ENCODE results near the gene SLC25A19.

The SLC25A19 gene

DNA sequence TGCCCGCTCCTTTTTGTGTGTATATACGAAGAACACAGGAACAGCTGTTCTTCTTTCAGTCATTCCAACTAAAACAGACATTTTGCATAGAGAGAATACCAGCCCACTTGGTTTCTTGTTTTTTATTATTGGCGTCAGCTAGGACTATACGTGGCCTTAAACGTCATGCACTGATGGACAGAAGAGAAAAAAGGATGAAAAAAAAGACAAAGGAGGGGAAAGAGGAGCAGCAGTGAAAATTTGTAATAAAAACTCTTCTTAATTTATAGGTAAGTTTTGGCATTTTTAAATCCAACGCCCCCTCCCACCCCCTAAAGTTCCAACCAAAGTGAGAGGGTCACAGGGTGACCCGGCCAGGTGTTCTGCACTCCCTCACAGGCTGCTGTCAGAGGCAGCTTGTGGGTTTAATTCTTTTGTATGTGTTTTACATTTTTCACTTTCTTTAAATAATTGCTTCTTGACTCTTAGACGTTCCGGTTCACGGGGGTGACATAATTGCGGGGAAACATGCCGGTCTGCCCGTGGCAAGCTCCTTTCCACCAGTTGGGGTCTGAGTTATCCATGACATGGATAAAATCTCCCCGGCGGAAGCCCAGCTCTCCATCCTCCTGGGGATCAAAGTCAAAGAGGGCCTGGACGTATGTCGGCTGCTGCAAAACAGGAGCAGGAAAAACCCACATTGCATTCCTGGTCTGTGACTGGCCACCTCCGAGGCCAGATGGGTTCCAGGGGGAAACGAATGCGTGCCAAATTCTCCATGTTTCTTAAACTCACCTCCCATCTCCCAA, 30.9 kb upstream of the SLC25A19 start:
- peaks cover 3% of the 10 kb centered on the region for H3K4me1 ChIP-seq
- H3K9ac ChIP-seq = no peak overlapping the region
- no peak overlapping the region for H3K4me3 ChIP-seq (ENCODE audit: low read depth, low read length)
- H3K36me3 ChIP-seq (ENCODE audit: control insufficient read depth, insufficient read depth, low read length) = no peaks in the 10 kb centered on the region
- peaks cover 15% of the 10 kb centered on the region for H3K79me2 ChIP-seq
- no peak overlapping the region for H2AFZ ChIP-seq
- no peaks in the 10 kb centered on the region for H3K9me3 ChIP-seq (ENCODE audit: control insufficient read depth, low read length)
- H3K4me2 ChIP-seq (ENCODE audit: low read length) = no peak overlapping the region
- H3K27ac ChIP-seq = no peak overlapping the region
- TF ChIP-seq, protein P1, sequence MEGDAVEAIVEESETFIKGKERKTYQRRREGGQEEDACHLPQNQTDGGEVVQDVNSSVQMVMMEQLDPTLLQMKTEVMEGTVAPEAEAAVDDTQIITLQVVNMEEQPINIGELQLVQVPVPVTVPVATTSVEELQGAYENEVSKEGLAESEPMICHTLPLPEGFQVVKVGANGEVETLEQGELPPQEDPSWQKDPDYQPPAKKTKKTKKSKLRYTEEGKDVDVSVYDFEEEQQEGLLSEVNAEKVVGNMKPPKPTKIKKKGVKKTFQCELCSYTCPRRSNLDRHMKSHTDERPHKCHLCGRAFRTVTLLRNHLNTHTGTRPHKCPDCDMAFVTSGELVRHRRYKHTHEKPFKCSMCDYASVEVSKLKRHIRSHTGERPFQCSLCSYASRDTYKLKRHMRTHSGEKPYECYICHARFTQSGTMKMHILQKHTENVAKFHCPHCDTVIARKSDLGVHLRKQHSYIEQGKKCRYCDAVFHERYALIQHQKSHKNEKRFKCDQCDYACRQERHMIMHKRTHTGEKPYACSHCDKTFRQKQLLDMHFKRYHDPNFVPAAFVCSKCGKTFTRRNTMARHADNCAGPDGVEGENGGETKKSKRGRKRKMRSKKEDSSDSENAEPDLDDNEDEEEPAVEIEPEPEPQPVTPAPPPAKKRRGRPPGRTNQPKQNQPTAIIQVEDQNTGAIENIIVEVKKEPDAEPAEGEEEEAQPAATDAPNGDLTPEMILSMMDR (IDR thresholded peaks at IDR 0.05) = no peak
- H3K27me3 ChIP-seq (ENCODE audit: control insufficient read depth, insufficient read depth, low read length) = no peaks in the 10 kb centered on the region

DNA sequence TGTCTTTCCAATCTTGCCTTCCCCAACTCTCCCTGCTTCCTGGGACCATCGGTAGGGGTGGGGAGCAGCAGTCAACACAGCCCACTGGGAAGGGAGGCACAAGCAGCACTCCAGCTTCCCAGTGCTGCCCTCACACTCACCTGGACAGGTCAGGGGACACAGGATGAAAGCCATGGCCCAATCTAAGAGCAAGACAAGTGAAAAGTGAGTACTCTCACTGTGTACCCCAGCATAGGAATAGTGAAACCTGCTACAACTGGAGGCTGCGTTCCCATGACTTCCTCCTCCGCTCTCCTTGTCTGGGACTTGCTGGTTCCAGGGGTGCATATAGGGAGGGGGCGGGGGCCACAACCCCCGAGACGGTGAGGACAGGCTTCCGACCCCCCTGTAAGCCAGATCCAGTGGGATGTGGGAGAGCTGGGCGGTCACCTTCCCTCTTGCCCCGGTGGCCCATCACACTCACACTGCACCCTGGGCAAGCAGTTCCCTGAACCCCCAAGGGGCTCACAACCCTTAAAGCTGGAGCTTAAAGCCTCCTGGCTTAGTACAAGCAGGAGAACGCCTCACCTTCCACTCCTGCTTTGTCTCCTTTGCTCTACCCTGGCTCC, 29.5 kb upstream of the SLC25A19 start:
- Histone ChIP-seq H3K9ac (no peak overlapping the region), H3K4me3 (ENCODE audit: low read depth, low read length) (no peak overlapping the region), H3K27me3 (ENCODE audit: control insufficient read depth, insufficient read depth, low read length) (no peaks in the 10 kb centered on the region), H3K27ac (no peak overlapping the region), H3K4me2 (ENCODE audit: low read length) (no peak overlapping the region), H2AFZ (no peak overlapping the region), H3K4me1 (peaks cover 3% of the 10 kb centered on the region), H3K79me2 (peaks cover 15% of the 10 kb centered on the region), H3K36me3 (ENCODE audit: control insufficient read depth, insufficient read depth, low read length) (no peaks in the 10 kb centered on the region), H3K9me3 (ENCODE audit: control insufficient read depth, low read length) (no peaks in the 10 kb centered on the region)
- TF ChIP-seq, protein P1 (IDR thresholded peaks at IDR 0.05) = no peak

DNA sequence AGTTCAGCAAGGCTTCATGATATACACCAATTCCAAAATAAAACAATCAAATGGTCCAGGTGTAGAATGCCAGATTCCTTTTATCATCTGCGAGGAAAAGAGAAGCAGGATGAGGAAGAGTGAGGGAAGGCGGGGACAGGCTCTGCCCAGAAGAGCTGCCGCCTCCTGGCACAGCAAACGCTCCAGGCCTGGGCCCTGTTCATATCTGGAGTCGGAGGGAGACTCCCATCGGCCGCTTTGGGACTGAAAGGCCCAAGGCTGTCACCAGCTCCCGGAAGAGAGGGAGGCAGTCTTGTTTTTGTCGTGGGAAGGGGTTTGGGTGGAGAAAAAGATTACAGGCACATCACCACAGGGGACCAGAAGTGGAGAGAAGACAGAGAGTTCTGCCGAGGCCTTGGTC, 29.0 kb upstream of the SLC25A19 start:
- no peaks in the 10 kb centered on the region for H3K27me3 ChIP-seq (ENCODE audit: control insufficient read depth, insufficient read depth, low read length)
- peaks cover 1% of the 10 kb centered on the region for H3K4me1 ChIP-seq
- H3K27ac ChIP-seq = no peak overlapping the region
- no peak overlapping the region for H3K9ac ChIP-seq
- TF ChIP-seq, protein P1 (IDR thresholded peaks at IDR 0.05) = no peak
- no peak overlapping the region for H2AFZ ChIP-seq
- no peak overlapping the region for H3K4me3 ChIP-seq (ENCODE audit: low read depth, low read length)
- H3K79me2 ChIP-seq = peaks cover 12% of the 10 kb centered on the region
- H3K36me3 ChIP-seq (ENCODE audit: control insufficient read depth, insufficient read depth, low read length) = no peaks in the 10 kb centered on the region
- no peaks in the 10 kb centered on the region for H3K9me3 ChIP-seq (ENCODE audit: control insufficient read depth, low read length)
- H3K4me2 ChIP-seq (ENCODE audit: low read length) = no peak overlapping the region

DNA sequence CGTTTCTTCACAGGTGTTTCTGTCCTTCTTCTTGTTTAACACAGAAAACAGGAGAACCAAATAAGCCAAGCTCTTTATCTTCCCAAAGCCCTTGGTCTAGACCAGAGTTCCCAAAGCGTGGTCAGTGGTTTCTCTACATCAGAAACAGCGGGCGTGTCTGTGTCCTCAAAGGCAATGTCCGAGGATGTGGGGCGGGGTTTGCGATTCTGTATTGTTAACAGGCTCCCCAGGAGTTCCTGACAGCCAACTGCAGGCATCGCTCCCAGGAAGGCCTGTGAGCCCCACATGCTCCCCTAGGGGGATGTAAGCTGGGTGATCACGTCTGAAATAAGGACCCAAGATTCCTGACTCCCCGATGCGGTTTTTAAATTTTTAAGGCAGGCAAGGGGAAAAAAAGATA, 28.4 kb upstream of the SLC25A19 start:
- peaks cover 11% of the 10 kb centered on the region for H3K79me2 ChIP-seq
- no peaks in the 10 kb centered on the region for H3K27me3 ChIP-seq (ENCODE audit: control insufficient read depth, insufficient read depth, low read length)
- H2AFZ ChIP-seq = no peak overlapping the region
- H3K27ac ChIP-seq = no peak overlapping the region
- H3K4me3 ChIP-seq (ENCODE audit: low read depth, low read length) = no peak overlapping the region
- H3K4me1 ChIP-seq = no peaks in the 10 kb centered on the region
- no peaks in the 10 kb centered on the region for H3K9me3 ChIP-seq (ENCODE audit: control insufficient read depth, low read length)
- TF ChIP-seq, protein P1 (IDR thresholded peaks at IDR 0.05) = no peak
- H3K36me3 ChIP-seq (ENCODE audit: control insufficient read depth, insufficient read depth, low read length) = no peaks in the 10 kb centered on the region
- H3K9ac ChIP-seq = no peak overlapping the region
- no peak overlapping the region for H3K4me2 ChIP-seq (ENCODE audit: low read length)

Data from parathyroid adenoma (tissue), 2 donors.